Measurements from ENCODE around the gene MMP23B.

GRCh38 chr1:1666526-1666925 lies 34.6 kb downstream of the MMP23B start:
- TF ChIP-seq CTCF (conservative IDR thresholded peaks at IDR 0.05; ENCODE audit: low read length) (no peak), EZH2phosphoT487 (IDR thresholded peaks at IDR 0.05; ENCODE audit: borderline replicate concordance) (no peak)

Measured in Loucy (cell line).